Endothelial cell of umbilical vein (primary cell): ENCODE data around the gene NT5M. TPM values are rescaled to one million over a fixed set of nuclear protein-coding genes. Genes with fewer than 3 reads are reported as not detected.

Experiments
- BruUV-seq: library from RNA; stranded (reverse); fragments of 400-500 nt; replicated peaks from 2 replicates; lab custom pipeline; 2021; lab: Mats Ljungman, UMichigan
- CTCF ChIA-PET: fragments of 300-600, 350-600 bp; sonication (Branson Sonifier 250); formaldehyde crosslinking; loops from one replicate; lab custom pipeline; 2021; ENCODE audit warnings: antibody characterized with exemption, inconsistent platforms; lab: Charles Lee
- POLR2A ChIA-PET: fragments of 300-600, 350-600 bp; sonication (Branson Sonifier 250); formaldehyde crosslinking; loops from one replicate; lab custom pipeline; 2021; ENCODE audit warnings: antibody characterized with exemption, inconsistent platforms; lab: Charles Lee
- DNase-seq: peaks from one replicate; pipeline ENCODE4 v3.0.0-alpha.2; 2011; ENCODE audit warnings: low read depth, low spot score
- FAIRE-seq: peaks from 2 replicates; lab custom pipeline; 2011; peaks lifted over from hg19 to GRCh38; lab: Jason Lieb, UNC
- H2AFZ ChIP-seq: 2 replicates; pipeline ENCODE4 v1.6.0; 2012; ENCODE audit warnings: low read depth, low read length, control low read depth, inconsistent platforms
- H3K27ac ChIP-seq: 2 replicates; pipeline ENCODE4 v1.5.1; 2011; ENCODE audit warnings: low read depth, mild to moderate bottlenecking, control low read depth, low read length, moderate library complexity; ENCODE audit not compliant: insufficient read depth
- H3K27me3 ChIP-seq, 2 experiments: 2 replicates each; pipeline versions ENCODE4 v1.6.0 to v1.6.1; 2011; ENCODE audit warnings: low read length in 2 of 2, mixed read lengths in 1 of 2; ENCODE audit not compliant: control insufficient read depth in 2 of 2, insufficient read depth in 2 of 2
- H3K36me3 ChIP-seq, 2 experiments: 2 replicates in 1 of 2; 3 replicates in 1 of 2; pipeline ENCODE4 v1.5.1; 2011; ENCODE audit warnings: low read length in 2 of 2, mild to moderate bottlenecking in 1 of 2, moderate library complexity in 1 of 2; ENCODE audit not compliant: control insufficient read depth in 2 of 2, insufficient read depth in 2 of 2; ENCODE audit errors: extremely low read depth in 1 of 2
- H3K4me1 ChIP-seq: 3 replicates; pipeline ENCODE4 v1.5.1; 2011; ENCODE audit warnings: mild to moderate bottlenecking, low read length; ENCODE audit not compliant: control insufficient read depth, insufficient read depth; ENCODE audit errors: extremely low read depth
- H3K4me2 ChIP-seq: 2 replicates; pipeline ENCODE4 v1.6.1; 2011; ENCODE audit warnings: low read length, control low read depth, mixed read lengths; ENCODE audit not compliant: insufficient read depth
- H3K4me3 ChIP-seq, 3 experiments: fragments of 200-600 bp in 1 of 3; sonication (generic), shearing (Covaris generic) in 1 of 3; replicated peaks in 1 of 3; 2 replicates each; pipeline ENCODE4 v1.5.1; 2011 to 2016; ENCODE audit warnings: control low read depth in 3 of 3, low read length in 3 of 3, mild to moderate bottlenecking in 2 of 3, inconsistent platforms in 1 of 3, low read depth in 1 of 3, moderate library complexity in 1 of 3; ENCODE audit not compliant: insufficient read depth in 1 of 3
- H3K79me2 ChIP-seq: 2 replicates; pipeline ENCODE4 v1.6.0; 2012; ENCODE audit warnings: low read length, inconsistent platforms; ENCODE audit not compliant: control insufficient read depth, insufficient read depth
- H3K9ac ChIP-seq: replicated peaks from 2 replicates; pipeline ENCODE3; 2011; ENCODE audit warnings: low read length, control low read depth; ENCODE audit not compliant: insufficient read depth; ENCODE audit errors: extremely low read depth
- H3K9me1 ChIP-seq: replicated peaks from 3 replicates; pipeline ENCODE4 v1.6.0; 2011; ENCODE audit warnings: mild to moderate bottlenecking, low read length; ENCODE audit not compliant: control insufficient read depth, insufficient read depth; ENCODE audit errors: extremely low read depth
- H3K9me3 ChIP-seq: replicated peaks from 2 replicates; pipeline ENCODE4 v1.5.1; 2012; ENCODE audit warnings: low read length, inconsistent platforms; ENCODE audit not compliant: control insufficient read depth, insufficient read depth
- H4K20me1 ChIP-seq: replicated peaks from 2 replicates; pipeline ENCODE3; 2011; ENCODE audit warnings: mild to moderate bottlenecking, low read length; ENCODE audit not compliant: control insufficient read depth, insufficient read depth; ENCODE audit errors: extremely low read depth
- CTCF ChIP-seq, 2 donors: IDR thresholded peaks; 1 replicate in 1 of 2; 2 replicates in 1 of 2; pipeline ENCODE4 v1.5.1; 2011; ENCODE audit warnings: low read length in 2 of 2, mild to moderate bottlenecking in 2 of 2, moderate library complexity in 2 of 2, control low read depth in 1 of 2, inconsistent platforms in 1 of 2, low read depth in 1 of 2; ENCODE audit not compliant: insufficient read depth in 1 of 2; ENCODE audit errors: extremely low read depth in 1 of 2
- EZH2 ChIP-seq: IDR thresholded peaks from 2 replicates; pipeline ENCODE4 v1.6.1; 2012; ENCODE audit warnings: borderline replicate concordance, low read depth, mild to moderate bottlenecking, moderate library complexity, low read length, inconsistent platforms; ENCODE audit not compliant: severe bottlenecking
- FOS ChIP-seq: IDR thresholded peaks from 2 replicates; pipeline ENCODE4 v1.6.1; 2011; ENCODE audit warnings: mild to moderate bottlenecking, low read length, moderate library complexity, borderline replicate concordance; ENCODE audit not compliant: insufficient read depth
- GATA2 ChIP-seq: IDR thresholded peaks from 2 replicates; pipeline ENCODE4 v1.7.0; 2011; ENCODE audit warnings: low read depth, mild to moderate bottlenecking, moderate library complexity, mixed read lengths, low read length; ENCODE audit not compliant: insufficient read length, insufficient read depth
- JUN ChIP-seq: IDR thresholded peaks from 2 replicates; pipeline ENCODE4 v1.6.1; 2011; ENCODE audit warnings: borderline replicate concordance, low read depth; ENCODE audit not compliant: insufficient read length, insufficient read depth
- MYC ChIP-seq: IDR thresholded peaks from one replicate; pipeline ENCODE4 v1.6.1; 2011; ENCODE audit warnings: mild to moderate bottlenecking, low read depth, low read length
- POLR2A ChIP-seq: IDR thresholded peaks from 2 replicates; pipeline ENCODE4 v1.6.1; 2012; ENCODE audit warnings: low read depth, mild to moderate bottlenecking, control low read depth, low read length
- POLR2AphosphoS5 ChIP-seq: IDR thresholded peaks from 2 replicates; pipeline ENCODE4 v1.6.1; 2012; ENCODE audit warnings: low read depth, mild to moderate bottlenecking, control low read depth, low read length, moderate library complexity; ENCODE audit not compliant: insufficient read depth
- dilution Hi-C: fragments of 300-500 bp; cut with MboI; formaldehyde crosslinking; loops from one replicate; pipeline ENCODE4 v1.15.0; 2019; ENCODE audit warnings: low sequenced_read_pairs; ENCODE audit not compliant: extremely low pct_ligation_motif_present
- intact Hi-C: fragments of 100-400 bp; cut with micrococcal nuclease; formaldehyde crosslinking; loops from one replicate; pipeline ENCODE4 v1.10.0; 2022
- polyA plus RNA-seq, 4 experiments: library from polyadenylated mRNA; depleted of rRNA in 3 of 4; stranded (reverse) in 3 of 4; unstranded in 1 of 4; fragments of >200 nt; gene quantifications; 2 replicates each; pipeline versions ENCODE4 v1.2.1 to v1.2.3, GENCODE V29; 2011 to 2012; ENCODE audit warnings: missing spikeins in 1 of 4
- total RNA-seq: library from RNA; stranded (reverse); gene quantifications from 2 replicates; pipeline ENCODE4 v1.2.3, GENCODE V29; 2021
- TF ChIP-seq, protein P1 (sequence below): IDR thresholded peaks from 2 replicates; pipeline ENCODE4 v1.6.1; 2011; ENCODE audit not compliant: insufficient read depth, insufficient read length

The NT5M gene
- total and polyA plus RNA-seq, 2 donors (not counting 3 experiments of a cell fraction or from before 2014, with no cell fraction given) = 0.91 to 3.0 TPM

DNA sequence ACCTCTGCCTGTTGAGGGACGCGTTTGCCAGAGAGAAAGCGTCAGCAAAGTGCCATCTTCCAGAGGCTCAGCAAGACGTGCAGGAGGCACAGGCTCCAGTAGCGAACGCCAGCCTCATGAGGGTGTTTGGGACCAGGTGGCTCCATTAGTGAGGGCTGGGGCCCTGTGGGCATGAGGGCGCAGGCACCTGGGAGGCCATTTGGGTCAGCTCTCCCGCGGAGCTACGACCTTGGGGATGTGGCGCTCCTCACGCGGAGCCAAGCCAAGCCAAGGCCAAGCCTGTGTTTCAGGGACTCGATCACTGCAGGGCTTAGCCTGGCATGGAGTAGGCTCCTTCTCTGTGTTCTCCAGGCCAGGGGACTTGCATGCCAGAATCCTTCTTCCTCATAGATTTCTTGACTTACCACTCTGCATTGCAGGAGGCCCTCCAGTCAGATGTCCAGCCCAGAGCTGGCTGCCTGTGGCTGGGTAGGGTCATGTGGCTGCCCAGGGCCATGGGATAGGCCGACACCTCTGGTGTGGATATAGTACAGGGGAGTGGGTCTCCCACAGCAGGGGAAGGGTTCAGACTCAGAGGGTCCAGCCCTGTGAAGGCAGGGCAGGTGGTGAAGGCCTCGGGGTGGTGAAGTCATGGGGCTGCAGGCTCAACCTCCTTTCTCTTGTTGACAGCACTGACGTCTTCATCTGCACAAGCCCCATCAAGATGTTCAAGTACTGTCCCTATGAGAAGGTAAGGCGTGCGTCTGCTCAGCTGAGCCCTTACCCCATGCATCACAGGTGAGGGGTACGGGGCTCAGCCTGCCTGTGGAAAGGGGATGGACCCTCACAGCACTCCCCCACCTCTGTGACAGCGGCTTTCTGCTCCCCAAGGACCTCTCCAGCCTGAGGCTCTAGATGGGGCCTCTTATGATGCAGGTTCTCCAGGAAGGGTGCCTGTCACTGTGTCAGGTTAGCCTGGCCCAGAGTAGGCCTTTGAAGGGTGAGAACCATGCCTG lies 19.6 kb downstream of the NT5M start:
- Histone ChIP-seq H3K9me1 (no peaks in the 10 kb centered on the region), H3K4me2 (no peak overlapping the region), H2AFZ (no peak overlapping the region), H3K36me3 (no peaks in the 10 kb centered on the region), H3K4me3 (no peak overlapping the region), H3K9ac (no peak overlapping the region), H3K9me3 (no peaks in the 10 kb centered on the region), H3K27ac (no peak overlapping the region), H4K20me1 (no peaks in the 10 kb centered on the region), H3K27me3 (no peaks in the 10 kb centered on the region), H3K4me1 (no peaks in the 10 kb centered on the region), H3K79me2 (no peaks in the 10 kb centered on the region)
- DNase-seq (no peak), FAIRE-seq (no peak)
- ChIA-PET CTCF (no interaction called here), POLR2A (no interaction called here)
- dilution Hi-C loops (no loop called here), intact Hi-C loops (no loop called here)
- BruUV-seq = no TSS peak
- TF ChIP-seq POLR2AphosphoS5 (no peak), MYC (no peak), FOS (no peak), JUN (no peak), GATA2 (no peak), EZH2 (no peak), CTCF (IDR thresholded peaks at IDR 0.05; ENCODE audit: extremely low read depth in 1 of 2, insufficient read depth in 1 of 2, low read depth in 1 of 2, low read length in 2 of 2) (no peak), POLR2A (no peak)
- TF ChIP-seq, protein P1, sequence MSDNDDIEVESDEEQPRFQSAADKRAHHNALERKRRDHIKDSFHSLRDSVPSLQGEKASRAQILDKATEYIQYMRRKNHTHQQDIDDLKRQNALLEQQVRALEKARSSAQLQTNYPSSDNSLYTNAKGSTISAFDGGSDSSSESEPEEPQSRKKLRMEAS = no peak
